ENCODE results near the gene PC. TPM values are rescaled to one million over a fixed set of nuclear protein-coding genes. Genes with fewer than 3 reads are reported as not detected.
A peak's percentile ranks its signal among the peaks of the same experiment; 100 is the strongest.

Gene PC
- total and polyA plus RNA-seq, 9 of the 15 experiments (the other 6 are each of a cell fraction or from before 2014, with no cell fraction given) = 0.94 to 38.0 (median 8.7) TPM

DNA sequence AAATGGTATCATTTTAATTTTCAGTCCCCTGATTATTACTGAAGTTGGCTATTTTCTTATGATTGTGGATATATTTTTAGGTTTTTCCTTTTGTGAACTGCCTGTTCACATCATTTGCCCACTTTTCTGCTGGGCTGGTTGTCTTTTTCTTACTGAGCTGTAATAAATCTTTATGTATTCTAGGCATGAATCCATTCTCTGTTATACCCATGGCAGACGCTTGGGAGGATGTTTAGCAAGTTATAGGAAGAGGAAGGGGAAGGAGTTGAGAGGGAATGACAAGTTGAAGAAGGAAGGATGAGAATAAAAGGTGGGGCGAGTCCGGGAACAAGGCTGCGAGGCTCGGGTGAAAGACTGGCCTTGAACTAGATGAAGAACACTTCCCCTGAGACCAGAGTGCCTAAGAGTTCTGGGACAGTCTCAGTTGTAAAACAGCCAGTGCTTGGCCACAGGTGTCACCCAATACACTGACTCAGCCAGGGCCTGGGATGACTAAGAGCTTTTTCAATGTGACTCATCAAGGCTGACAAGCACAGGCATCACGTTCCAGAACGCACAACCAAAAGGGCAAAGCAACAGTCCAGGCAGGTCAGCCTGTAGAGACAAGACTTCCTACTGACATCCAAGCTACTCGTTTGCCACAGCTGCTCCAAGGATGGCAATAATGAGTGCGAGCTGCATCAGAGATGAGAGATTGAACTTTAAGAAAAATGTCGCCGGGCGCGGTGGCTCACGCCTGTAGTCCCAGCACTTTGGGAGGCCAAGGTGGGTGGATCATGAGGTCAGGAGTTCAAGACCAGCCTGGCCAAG, 66.1 kb downstream of the PC start (continued):
- TF ChIP-seq ARID4B (CRISPR knock-in tag; IDR thresholded peaks at IDR 0.05) (no peak), ZFP30 (CRISPR knock-in tag; IDR thresholded peaks at IDR 0.05; ENCODE audit: borderline replicate concordance) (no peak), ZNF449 (CRISPR knock-in tag; IDR thresholded peaks at IDR 0.05) (no peak), MYC (IDR thresholded peaks at IDR 0.05; ENCODE audit: low read depth, low read length) (no peak), MYC (CRISPR knock-in tag; IDR thresholded peaks at IDR 0.05; ENCODE audit: borderline replicate concordance, low read depth) (no peak), LCOR (CRISPR knock-in tag; IDR thresholded peaks at IDR 0.05) (no peak), RCOR1 (IDR thresholded peaks at IDR 0.05; ENCODE audit: borderline replicate concordance in 1 of 2, low read depth in 2 of 2, low read length in 2 of 2) (peak in 1 of 2 experiments; percentile 54; a peak in 1 of 4 replicates), ATF2 (CRISPR knock-in tag; IDR thresholded peaks at IDR 0.05) (no peak), ZBED1 (IDR thresholded peaks at IDR 0.05) (no peak), CBX1 (IDR thresholded peaks at IDR 0.05; ENCODE audit: low read depth) (no peak), ZNF551 (CRISPR knock-in tag; IDR thresholded peaks at IDR 0.05) (no peak), ZNF507 (tag; conservative IDR thresholded peaks at IDR 0.05) (no peak), BRCA1 (IDR thresholded peaks at IDR 0.05) (no peak), BRCA1 (CRISPR knock-in tag; IDR thresholded peaks at IDR 0.05) (no peak), BRD4 (IDR thresholded peaks at IDR 0.05) (no peak), GABPB1 (CRISPR knock-in tag; IDR thresholded peaks at IDR 0.05) (peak; percentile 44; the same call in 1 of the 2 replicates), SMARCA5 (IDR thresholded peaks at IDR 0.05) (no peak), SMARCA4 (IDR thresholded peaks at IDR 0.05) (peak; percentile 96), KDM4B (IDR thresholded peaks at IDR 0.05; ENCODE audit: borderline replicate concordance in 2 of 2, low read depth in 1 of 2) (no peak)
- TF ChIP-seq, protein P1, sequence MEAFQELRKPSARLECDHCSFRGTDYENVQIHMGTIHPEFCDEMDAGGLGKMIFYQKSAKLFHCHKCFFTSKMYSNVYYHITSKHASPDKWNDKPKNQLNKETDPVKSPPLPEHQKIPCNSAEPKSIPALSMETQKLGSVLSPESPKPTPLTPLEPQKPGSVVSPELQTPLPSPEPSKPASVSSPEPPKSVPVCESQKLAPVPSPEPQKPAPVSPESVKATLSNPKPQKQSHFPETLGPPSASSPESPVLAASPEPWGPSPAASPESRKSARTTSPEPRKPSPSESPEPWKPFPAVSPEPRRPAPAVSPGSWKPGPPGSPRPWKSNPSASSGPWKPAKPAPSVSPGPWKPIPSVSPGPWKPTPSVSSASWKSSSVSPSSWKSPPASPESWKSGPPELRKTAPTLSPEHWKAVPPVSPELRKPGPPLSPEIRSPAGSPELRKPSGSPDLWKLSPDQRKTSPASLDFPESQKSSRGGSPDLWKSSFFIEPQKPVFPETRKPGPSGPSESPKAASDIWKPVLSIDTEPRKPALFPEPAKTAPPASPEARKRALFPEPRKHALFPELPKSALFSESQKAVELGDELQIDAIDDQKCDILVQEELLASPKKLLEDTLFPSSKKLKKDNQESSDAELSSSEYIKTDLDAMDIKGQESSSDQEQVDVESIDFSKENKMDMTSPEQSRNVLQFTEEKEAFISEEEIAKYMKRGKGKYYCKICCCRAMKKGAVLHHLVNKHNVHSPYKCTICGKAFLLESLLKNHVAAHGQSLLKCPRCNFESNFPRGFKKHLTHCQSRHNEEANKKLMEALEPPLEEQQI (IDR thresholded peaks at IDR 0.05) = no peak; the same call in 1 of the 2 replicates
